Kidney tubule cell (primary cell): ENCODE data around the gene GJD3.
"Not testable (repeated sequence)": the region's sequence is repeated elsewhere in the genome, so short reads cannot be mapped to it uniquely, and the experiment has no call there.

Experiments used
- DNase-seq: peaks from one replicate; pipeline ENCODE4 v3.0.0-alpha.2; 2018; ENCODE audit warnings: low spot score

GJD3 gene, protein sequence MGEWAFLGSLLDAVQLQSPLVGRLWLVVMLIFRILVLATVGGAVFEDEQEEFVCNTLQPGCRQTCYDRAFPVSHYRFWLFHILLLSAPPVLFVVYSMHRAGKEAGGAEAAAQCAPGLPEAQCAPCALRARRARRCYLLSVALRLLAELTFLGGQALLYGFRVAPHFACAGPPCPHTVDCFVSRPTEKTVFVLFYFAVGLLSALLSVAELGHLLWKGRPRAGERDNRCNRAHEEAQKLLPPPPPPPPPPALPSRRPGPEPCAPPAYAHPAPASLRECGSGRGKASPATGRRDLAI

DNA sequence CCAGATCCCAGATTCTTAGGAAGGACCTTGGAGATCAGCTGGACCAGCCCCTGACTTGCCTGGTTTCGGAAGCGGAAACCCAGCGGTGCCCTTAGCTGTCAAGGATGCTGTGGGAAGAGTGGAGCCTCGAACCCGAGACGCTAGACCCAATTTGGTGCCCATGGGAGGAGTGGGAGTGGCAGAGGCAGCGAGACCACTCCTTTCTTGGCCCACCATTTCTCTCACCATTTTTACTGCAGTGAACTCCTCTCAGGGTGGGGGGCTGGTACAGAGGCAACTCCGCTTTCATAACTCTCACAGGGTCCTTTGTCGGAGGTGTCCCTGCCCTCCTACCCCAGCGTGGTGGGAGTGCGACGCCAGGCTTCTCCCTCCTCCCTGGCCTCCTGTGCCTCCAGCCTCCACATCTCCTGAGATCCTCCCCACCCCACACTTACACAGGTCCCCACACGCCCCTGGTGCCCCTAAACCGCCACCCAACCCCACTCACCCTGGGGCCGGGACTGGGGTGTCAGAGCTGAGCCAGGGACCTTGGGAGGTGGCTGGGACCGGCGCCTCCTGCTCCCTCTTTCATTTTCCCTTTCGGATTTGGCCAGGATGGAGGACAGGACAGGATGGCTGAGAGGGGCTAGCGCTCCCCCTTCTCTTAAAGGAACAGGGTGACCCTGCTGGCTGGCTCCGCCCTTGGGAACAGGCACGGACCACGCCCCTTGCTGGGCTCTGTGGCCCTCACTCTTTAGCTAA lies at the start of gene GJD3:
Gene GJD3, minus strand, starts transcription at position 617 of the 741 bp plus-strand sequence. CDS start 922 bp downstream, outside the sequence.
- DNase-seq = no peak

DNA sequence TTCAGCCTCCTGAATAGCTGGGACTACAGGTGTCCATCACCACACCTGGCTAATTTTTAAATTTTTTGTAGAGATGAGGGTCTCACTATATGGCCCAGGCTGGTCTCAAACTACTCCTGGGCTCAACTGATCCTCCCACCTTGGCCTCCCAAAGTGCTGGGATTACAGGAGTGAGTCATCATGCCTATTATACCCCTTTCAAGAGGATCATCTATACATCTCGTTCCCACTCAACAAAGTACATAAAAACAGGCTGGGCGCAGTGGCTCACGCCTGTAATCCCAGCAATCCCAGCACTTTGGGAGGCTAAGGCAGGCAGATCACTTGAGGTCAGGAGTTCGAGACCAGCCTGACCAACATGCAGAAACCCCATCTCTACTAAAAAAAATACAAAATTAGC lies 49.8 kb upstream of the GJD3 start:
- not testable (repeated sequence) for DNase-seq

- DNase-seq = no peak
Measured at GRCh38 chr17:40412880-40413279, 48.3 kb upstream of the GJD3 start.

DNA sequence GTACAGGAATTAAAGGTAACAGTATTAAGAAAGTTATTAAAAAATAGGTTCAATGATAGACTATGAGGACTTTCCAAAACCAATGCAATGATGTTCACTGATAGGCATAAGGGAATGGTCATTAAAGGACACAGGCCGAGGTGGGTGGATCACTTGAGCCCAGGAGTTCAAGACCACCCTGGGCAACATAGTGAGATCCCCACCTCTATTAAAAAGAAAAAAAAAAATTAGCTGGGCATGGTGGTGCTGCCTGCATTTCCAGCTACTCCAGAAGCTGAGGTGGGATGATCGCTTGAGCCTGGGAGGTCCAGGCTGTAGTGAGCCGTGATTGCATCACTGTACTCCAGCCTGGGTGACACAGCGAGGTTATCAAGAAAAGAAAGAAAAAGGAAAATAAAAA lies 47.3 kb upstream of the GJD3 start:
- no peak for DNase-seq

GRCh38 chr17:40410082-40410481 lies 45.5 kb upstream of the GJD3 start:
- DNase-seq = no peak

GRCh38 chr17:40409540-40409939 lies 45.0 kb upstream of the GJD3 start:
- not testable (repeated sequence) for DNase-seq

GRCh38 chr17:40407460-40407859 lies 42.9 kb upstream of the GJD3 start:
- DNase-seq = no peak

DNA sequence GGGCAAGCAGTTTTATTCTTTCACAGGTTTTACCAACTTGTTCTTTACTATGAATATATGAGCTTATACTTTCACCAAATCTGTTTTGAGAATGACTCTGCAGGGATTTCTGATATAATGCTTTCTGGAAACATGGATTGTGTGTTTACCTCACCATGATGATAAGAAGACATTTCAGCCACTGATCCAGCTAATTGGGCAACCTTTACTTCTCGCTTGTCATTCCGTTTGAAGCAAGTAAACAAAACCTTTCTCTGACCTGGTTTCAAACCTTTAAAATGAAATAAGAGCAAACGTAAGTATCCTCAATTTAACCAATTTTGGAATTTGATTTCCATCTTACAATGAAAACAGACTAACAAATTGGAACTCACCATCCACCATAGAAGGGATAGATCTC lies 39.5 kb upstream of the GJD3 start:
- DNase-seq = no peak

DNA sequence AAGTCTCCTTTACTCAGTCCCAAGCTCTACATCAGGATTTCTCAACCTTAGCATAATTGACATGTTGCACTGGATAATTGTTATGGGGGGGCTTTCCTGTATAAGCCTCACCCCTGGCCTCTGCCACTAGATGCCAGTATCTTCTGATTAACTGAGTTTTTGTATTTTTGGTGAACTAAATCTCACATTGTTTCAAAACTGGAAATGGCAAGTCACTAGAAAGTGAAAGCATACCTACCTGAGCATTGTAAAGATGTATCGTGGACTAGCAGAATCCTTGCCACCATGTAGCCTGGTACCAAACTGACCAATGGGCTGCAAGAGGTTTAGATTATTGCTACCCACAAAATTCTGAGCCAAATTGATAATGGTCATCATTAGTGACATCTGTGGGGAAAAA lies 38.1 kb upstream of the GJD3 start:
- no peak for DNase-seq

- DNase-seq = peak; percentile 47
Measured at GRCh38 chr17:40399185-40399584, 34.6 kb upstream of the GJD3 start.

- not testable (repeated sequence) for DNase-seq
Measured at GRCh38 chr17:40386555-40386954, 22.0 kb upstream of the GJD3 start.

DNA sequence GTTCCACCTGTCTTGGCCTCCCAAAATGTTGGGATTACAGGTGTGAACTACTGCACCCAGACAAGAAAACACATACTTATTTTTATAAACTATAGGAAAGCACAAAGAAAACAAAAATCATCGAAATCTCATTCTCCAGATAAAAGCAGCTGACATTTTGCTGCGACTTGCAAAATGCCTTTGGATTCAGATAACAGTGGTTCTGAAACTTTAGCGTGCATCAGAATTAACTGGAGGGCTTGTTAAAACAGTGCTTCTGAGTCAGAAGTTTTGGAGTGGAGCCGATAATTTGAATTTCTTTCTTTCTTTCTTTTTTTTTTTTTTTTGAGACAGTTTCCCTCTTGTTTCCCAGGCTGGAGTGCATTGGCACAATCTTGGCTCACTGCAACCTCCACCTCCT lies 17.7 kb upstream of the GJD3 start:
- DNase-seq = no peak

- no peak for DNase-seq
Measured at GRCh38 chr17:40378966-40379365, 14.4 kb upstream of the GJD3 start.

DNA sequence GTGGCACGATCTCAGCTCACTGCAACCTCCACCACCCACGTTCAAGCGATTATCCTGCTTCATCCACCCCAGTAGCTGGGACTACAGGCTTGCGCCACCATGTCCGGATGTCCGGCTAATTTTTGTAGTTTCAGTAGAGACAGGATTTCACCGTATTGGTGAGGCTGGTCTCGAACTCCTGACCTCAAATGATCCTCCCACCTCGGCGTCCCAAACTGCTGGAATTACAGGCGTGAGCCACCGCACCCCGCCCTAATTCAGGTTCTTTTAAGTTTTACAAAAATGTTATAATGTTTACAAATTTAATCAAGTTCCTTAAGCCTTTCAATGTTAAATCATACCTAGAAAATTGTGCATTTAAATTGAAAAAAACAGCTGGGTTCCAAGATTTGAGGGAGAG lies 13.3 kb upstream of the GJD3 start:
- no peak for DNase-seq

GRCh38 chr17:40376541-40376940 lies 12.0 kb upstream of the GJD3 start:
- not testable (repeated sequence) for DNase-seq

DNA sequence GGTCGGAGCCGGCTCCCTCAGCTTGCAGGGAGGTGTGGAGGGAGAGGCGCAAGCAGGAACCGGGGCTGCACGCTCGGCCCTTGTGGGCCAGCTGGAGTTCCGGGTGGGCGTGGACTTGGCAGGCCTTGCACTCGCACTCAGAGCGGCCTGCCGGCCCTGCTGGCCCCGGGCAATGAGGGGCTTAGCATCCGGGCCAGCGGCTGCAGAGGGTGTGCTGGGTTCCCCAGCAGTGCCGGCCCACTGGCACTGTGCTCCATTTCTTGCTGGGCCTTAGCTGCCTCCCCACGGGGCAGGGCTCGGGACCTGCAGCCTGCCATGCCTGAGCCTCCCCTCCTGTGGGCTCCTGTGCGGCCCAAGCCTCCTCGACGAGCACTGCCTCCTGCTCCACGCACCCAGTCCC lies 11.2 kb upstream of the GJD3 start:
- not testable (repeated sequence) for DNase-seq

- no peak for DNase-seq
Measured at GRCh38 chr17:40374821-40375498, 10.4 kb upstream of the GJD3 start.

DNA sequence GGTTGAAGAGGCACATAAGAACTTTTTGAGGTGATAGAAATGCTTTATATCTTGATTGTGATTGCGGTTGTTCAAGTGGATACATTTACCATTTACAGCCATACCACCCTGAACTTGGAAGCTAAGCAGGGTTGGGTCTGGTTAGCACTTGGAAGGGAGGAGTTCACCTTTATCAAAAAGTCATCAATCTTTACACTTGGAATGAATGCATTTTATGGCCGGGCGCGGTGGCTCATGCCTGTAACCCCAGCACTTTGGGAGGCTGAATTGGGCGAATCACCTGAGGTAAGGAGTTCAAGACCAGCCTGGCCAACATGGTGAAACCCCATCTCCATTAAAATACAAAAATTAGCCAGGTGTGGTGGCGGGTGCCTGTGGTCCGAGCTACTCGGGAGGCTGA lies 9.5 kb upstream of the GJD3 start:
- no peak for DNase-seq

GRCh38 chr17:40373324-40373723 lies 8.8 kb upstream of the GJD3 start:
- peak; percentile 53 for DNase-seq

- peak; percentile 38 for DNase-seq
Measured at GRCh38 chr17:40372644-40373043, 8.1 kb upstream of the GJD3 start.

- DNase-seq = no peak
Measured at GRCh38 chr17:40372031-40372430, 7.5 kb upstream of the GJD3 start.

- no peak for DNase-seq
Measured at GRCh38 chr17:40371261-40371929, 6.9 kb upstream of the GJD3 start.

GRCh38 chr17:40369923-40370322 lies 5.4 kb upstream of the GJD3 start:
- DNase-seq = no peak
